Dedifferentiated amniotic fluid mesenchymal stem cell (primary cell): ENCODE data around the gene RHCE.
"Not testable (repeated sequence)": the region's sequence is repeated elsewhere in the genome, so short reads cannot be mapped to it uniquely, and the experiment has no call there.

Experiments
- DNase-seq: peaks from one replicate; pipeline ENCODE4 v3.0.0-alpha.2; 2016; ENCODE audit errors: extremely low spot score

The RHCE gene

GRCh38 chr1:25432749-25433388 is 12.2 kb upstream of the RHCE start:
- DNase-seq: no peak

GRCh38 chr1:25431955-25432719 is 11.5 kb upstream of the RHCE start:
- DNase-seq: no peak

- no peak for DNase-seq
Observed at GRCh38 chr1:25430967-25431881, 10.6 kb upstream of the RHCE start.

GRCh38 chr1:25430073-25430966 is 9.7 kb upstream of the RHCE start, which contains the start of gene MACO1:
Gene MACO1, plus strand, starts transcription at chr1:25430897. Its CDS starts 202 bp downstream, at chr1:25431099.
- peak; percentile 97 for DNase-seq

GRCh38 chr1:25428475-25429166 is 8.0 kb upstream of the RHCE start:
- no peak for DNase-seq

- no peak for DNase-seq
Observed at GRCh38 chr1:25427696-25428095, 7.1 kb upstream of the RHCE start.

- no peak for DNase-seq
Observed at GRCh38 chr1:25425098-25426085, 4.8 kb upstream of the RHCE start.

GRCh38 chr1:25423206-25423605 is 2.6 kb upstream of the RHCE start:
- DNase-seq: not testable (repeated sequence)

- DNase-seq: not testable (repeated sequence)
Observed at GRCh38 chr1:25419339-25419738, 1.3 kb downstream of the RHCE start.

GRCh38 chr1:25417280-25417679 is 3.3 kb downstream of the RHCE start:
- not testable (repeated sequence) for DNase-seq

- DNase-seq: not testable (repeated sequence)
Observed at GRCh38 chr1:25414578-25414977, 6.0 kb downstream of the RHCE start.

- not testable (repeated sequence) for DNase-seq
Observed at GRCh38 chr1:25414157-25414556, 6.5 kb downstream of the RHCE start.

- DNase-seq: not testable (repeated sequence)
Observed at GRCh38 chr1:25412872-25413623, 7.6 kb downstream of the RHCE start.

GRCh38 chr1:25409641-25410427 is 10.8 kb downstream of the RHCE start:
- DNase-seq: not testable (repeated sequence)

- DNase-seq: not testable (repeated sequence)
Observed at GRCh38 chr1:25405731-25406305, 14.8 kb downstream of the RHCE start.

GRCh38 chr1:25402947-25403803 is 17.4 kb downstream of the RHCE start:
- not testable (repeated sequence) for DNase-seq
